HT1080 (cell line): ENCODE measurements around the gene KCNK10. TPM values are rescaled to one million over a fixed set of nuclear protein-coding genes. Genes with fewer than 3 reads are reported as not detected.
"Not testable (repeated sequence)": the region's sequence is repeated elsewhere in the genome, so short reads cannot be mapped to it uniquely, and the experiment has no call there.

Experiments used
- DNase-seq: peaks from one replicate; pipeline ENCODE4 v3.0.0-alpha.2; 2015; ENCODE audit warnings: low read depth
- total RNA-seq: library from RNA; depleted of rRNA; stranded (reverse); fragments of >200 nt; shearing (Covaris generic); gene quantifications from 2 replicates; pipeline ENCODE4 v1.2.3, GENCODE V29; 2014

Gene KCNK10
- total RNA-seq, 1 experiment from 2014 or later, result not detected

DNA sequence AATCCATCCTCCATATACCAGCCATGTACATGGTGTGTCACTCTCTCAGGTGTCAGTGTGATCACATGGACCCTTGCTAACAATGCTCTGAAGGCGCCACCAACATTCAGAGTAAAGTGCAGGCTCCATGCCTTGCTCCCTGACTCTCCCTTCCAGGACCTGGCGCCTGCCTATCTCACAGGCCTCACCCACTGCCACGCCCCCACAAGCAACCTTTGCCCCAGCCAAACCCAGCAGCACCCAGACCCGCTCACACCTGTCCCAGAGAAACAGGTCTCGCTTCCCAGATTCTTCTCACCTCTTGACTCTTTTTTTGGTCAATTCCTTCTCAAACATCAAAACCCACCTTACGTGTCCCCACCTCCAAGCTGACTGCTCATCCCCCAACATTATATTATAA lies 52.3 kb downstream of the KCNK10 start:
- DNase-seq, result no peak

- DNase-seq, result no peak
Observed at GRCh38 chr14:88269806-88270420, 53.2 kb downstream of the KCNK10 start.

DNA sequence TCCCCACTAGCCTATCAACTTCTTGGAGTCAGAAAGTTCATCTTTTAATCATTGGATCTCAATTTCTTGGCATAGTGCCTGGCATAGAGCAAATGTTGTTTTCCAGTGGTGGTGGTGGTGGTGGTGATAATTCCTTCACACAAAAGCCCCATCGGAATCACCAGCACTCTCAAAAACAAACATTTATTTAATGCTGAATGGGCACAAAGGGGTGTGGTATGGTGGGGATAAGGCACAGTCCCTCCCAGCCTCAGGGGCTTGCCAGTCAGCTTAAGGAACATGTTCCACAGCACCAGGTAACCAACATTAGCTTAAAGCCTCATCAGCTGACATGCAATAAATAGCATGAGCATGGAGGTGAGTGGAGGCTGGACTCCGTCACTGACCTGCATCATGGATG lies 56.6 kb downstream of the KCNK10 start:
- no peak for DNase-seq

GRCh38 chr14:88264116-88264515 lies 59.0 kb downstream of the KCNK10 start:
- peak; percentile 37 for DNase-seq

- DNase-seq, result not testable (repeated sequence)
Observed at GRCh38 chr14:88261302-88261701, 61.8 kb downstream of the KCNK10 start.

DNA sequence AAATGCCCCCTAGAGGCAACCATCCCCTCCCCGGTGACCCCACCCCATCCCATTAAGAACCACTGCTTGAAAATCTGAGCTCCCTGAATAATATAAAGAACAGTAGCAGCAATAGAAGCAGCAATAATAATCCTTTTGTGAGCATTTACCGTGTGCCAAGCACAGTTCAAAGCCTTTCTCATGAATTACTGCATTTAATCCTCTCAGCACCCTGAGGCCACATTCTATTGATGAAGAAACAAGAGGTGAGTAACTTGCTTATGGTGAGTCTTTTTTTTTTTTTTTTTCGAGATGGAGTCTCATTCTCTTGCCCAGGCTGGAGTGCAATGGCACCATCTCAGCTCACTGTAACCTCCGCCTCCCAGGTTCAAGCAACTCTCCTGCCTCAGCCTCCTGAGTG lies 65.0 kb downstream of the KCNK10 start:
- DNase-seq, result no peak

GRCh38 chr14:88256997-88257950 lies 65.8 kb downstream of the KCNK10 start:
- DNase-seq, result no peak

GRCh38 chr14:88255798-88256197 lies 67.3 kb downstream of the KCNK10 start:
- no peak for DNase-seq

GRCh38 chr14:88255196-88255595 lies 67.9 kb downstream of the KCNK10 start:
- DNase-seq, result no peak

- no peak for DNase-seq
Observed at GRCh38 chr14:88252498-88252897, 70.6 kb downstream of the KCNK10 start.

DNA sequence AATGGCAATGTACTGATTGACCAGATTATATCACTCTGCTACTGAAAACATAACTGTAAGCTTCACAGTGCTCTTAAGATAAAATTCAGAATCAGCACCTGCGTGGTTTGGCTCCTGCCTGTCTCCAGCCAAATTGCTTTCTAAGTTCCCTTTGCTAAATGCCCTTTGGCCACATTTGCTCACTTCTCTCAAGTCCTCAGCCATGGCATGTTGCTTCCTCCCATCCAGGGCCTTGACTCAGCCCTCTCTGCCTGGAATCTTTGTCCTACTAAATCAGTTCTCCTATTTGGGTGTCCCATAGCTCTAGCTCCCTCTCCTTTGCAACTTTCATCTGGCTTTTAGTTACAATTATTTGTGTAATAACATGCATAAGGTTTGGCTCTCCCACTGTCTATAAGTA lies 71.4 kb downstream of the KCNK10 start:
- no peak for DNase-seq

DNA sequence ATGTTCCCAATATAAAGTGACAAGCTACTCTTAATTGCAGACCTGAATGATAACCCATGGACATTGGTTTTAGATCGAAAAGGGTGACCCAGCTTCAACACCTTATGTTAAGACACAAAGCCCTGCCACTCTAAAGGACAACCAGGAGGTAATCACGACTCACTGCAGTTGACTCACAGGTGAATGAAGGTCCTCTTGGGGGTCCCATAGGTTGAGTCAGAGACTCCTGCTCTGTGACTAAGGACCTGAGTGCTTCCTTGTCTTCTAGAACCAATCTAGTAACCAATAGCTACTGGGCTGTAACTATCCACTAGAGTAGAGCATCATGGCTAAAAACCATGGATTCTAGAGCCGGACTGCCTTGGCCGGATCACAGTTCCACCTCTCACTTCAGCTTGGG lies 73.8 kb downstream of the KCNK10 start:
- no peak for DNase-seq

- DNase-seq, result peak; percentile 40
Observed at GRCh38 chr14:88248606-88249005, 74.5 kb downstream of the KCNK10 start.

DNA sequence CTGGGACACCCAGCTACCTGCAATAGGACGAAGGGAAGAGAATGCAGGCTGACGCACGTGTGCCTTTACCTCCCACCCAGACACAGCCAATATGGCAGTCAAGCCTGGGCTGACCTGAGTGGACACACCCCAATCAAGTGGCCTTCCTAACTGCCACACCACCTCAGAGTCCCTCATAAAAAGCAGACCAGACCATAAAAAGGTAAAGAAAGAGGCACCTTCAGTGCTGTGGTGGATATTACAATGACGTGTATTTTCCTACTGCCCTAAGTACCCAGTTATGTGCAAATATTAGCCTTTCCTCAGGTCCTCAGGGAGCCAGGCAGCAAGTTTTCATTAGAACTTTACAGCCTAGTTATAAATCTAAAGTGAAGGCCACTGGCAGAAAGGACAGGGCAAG lies 75.8 kb downstream of the KCNK10 start:
- no peak for DNase-seq

DNA sequence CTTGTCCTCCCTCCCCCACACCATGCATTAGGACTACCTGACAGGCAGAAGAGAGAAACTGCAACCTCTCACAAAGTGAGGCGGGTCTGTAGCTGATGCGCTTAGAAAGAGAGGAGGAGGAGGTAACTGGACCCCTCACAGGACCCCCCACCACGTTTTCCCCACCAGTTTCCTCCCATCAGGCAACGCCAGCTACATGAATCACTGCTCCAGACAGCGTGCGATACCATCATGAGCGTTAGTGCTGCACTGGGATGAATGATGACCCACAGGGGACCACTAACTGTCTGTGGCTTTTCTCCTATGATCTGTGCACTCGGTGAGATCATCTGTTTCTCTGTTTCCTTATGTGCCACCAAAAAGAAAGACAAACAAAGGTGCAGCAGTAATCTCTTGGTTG lies 77.7 kb downstream of the KCNK10 start:
- DNase-seq, result no peak

DNA sequence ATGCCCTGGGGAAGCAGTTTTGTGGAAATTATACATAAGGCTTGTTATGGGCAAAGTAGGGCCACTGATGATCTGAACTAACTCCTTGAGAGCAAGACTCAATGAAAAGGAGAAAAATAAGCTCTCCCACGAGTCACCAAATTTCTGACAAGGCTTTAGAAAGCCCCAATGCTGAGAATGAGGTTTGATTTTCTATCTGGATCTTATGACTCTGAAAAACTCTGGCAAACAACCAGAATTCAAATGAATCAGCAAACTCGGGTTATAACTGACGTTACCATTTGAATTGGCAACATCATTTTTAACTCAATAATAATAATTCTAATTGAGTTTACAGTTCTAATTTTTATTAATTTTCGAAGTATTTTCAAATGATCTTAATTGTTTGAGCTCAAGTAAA lies 79.1 kb downstream of the KCNK10 start:
- no peak for DNase-seq

DNA sequence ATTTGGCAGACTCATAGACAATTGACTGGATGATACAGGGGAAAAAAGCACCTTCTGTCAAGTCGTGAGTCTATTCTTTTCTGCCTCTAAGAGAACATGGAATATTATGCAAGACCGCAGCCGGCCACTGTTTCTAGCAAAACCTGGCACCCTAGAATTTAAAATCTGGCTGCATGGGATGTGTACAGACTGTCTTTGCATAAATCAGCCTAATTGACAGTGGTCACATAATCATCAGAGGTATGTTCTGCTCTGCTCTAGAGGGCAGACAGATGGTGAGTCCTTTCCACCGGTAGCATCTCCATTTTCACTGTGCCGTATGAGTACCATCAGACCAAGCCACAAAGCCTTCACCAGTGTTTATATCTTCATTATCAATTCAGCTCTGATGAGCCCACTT lies 80.6 kb downstream of the KCNK10 start:
- DNase-seq, result no peak

DNA sequence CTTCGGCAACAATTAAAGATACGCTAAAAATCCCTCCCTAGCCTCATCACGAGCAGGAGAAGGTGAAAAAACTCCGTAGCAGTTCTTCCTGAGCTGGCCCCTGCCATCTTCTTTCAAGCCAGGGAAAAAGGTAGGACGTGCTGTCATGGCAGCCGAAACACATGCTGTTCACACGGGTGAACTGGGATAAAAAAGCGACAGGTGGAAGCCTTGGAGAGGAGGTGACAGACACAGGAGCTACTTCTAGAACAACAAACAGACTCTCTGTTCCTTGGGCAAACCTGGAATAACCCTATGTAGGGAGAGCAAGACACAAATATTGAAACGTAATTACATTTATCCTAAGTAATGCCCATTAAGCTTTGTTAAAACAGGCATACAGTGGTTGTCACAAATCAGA lies 81.3 kb downstream of the KCNK10 start:
- no peak for DNase-seq

DNA sequence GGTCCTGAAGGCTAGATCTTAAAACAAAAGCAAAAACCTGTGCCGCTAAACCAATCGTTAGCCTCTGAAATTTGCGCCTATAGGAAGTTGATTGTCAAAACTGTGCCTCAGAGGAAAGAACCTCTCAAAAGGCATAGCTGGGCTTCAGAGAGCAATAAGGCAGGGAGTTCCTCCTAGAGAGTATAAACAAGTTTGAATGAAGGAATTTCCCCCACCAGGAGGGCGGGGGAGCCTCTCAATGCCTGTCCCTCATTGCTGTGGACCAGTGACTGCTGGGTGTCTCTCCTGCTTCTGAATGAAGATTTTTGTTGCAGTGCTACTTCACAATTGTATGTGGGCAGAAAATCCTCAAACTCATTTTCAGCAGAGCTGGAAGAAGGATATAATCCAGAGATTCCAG lies 88.6 kb downstream of the KCNK10 start:
- DNase-seq, result no peak

DNA sequence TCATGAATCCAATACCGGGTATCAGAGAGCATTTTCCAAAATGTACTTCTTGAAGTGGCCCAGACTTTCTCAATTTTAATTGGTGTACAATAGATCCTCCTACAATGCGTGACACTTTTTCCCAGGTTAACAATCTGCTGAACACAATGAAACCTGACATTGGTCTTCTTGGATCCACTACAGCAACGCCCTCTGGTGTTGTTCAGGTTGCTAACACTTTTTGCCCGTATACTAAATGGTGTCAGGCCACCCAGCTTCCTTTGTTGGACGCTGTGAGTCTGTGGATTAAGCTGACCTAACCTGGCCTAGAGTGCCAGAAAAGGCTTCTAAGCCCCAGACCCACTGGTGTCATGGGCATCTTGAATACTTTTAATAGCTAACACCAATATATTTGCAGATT lies 89.2 kb downstream of the KCNK10 start:
- DNase-seq, result peak; percentile 6

GRCh38 chr14:88232771-88233170 lies 90.3 kb downstream of the KCNK10 start:
- no peak for DNase-seq

DNA sequence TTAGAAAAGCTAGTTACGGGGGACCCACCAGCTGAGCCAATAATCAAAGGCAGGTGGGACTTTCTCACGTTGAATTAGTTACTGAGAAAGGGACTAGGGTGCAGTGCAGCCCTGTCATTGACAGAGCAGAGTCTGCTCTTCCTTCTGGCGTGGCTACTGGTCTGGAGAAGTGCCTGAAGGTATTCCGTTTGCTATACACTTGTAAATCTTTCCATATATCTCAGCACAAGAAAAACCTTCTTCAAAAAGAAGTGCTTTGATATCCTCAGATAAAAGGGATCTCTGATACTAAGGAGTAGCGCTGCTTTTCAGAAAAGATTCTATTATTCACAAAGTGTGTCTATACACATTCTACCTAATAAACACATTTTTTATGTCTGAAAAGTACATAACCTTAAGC lies 91.5 kb downstream of the KCNK10 start:
- no peak for DNase-seq

GRCh38 chr14:88229428-88229827 lies 93.6 kb downstream of the KCNK10 start:
- DNase-seq, result no peak
